B cell (primary cell): Measurements from ENCODE around the gene SIGLEC5. TPM values are rescaled to one million over a fixed set of nuclear protein-coding genes. Genes with fewer than 3 reads are reported as not detected.

Experiments
- ATAC-seq: fragments of 200-7000 bp; cut with Tn5 transposase; one replicate; pipeline ENCODE4 v1.10.0; 2021; ENCODE audit warnings: low read depth, mild to moderate bottlenecking, moderate number of reproducible peaks, moderate library complexity
- CTCF ChIA-PET: fragments of 350-600 bp; sonication (Branson Sonifier 250); formaldehyde crosslinking; loops from one replicate; lab custom pipeline; 2021; ENCODE audit warnings: antibody characterized with exemption, inconsistent platforms; lab: Charles Lee
- POLR2A ChIA-PET: fragments of 350-600 bp; sonication (Branson Sonifier 250); formaldehyde crosslinking; loops from one replicate; lab custom pipeline; 2021; ENCODE audit warnings: antibody characterized with exemption; lab: Charles Lee
- DNase-seq: peaks from one replicate; pipeline ENCODE4 v3.0.0; 2013
- H2AFZ ChIP-seq: 2 replicates; pipeline ENCODE4 v1.6.1; 2012; ENCODE audit warnings: mild to moderate bottlenecking, low read depth, low read length; ENCODE audit not compliant: insufficient read depth, poor library complexity, severe bottlenecking
- H3K27ac ChIP-seq, 2 donors: 1 replicate in 1 of 2; 2 replicates in 1 of 2; pipeline ENCODE4 v1.5.1; 2012 to 2013; ENCODE audit warnings: low read length in 2 of 2, mild to moderate bottlenecking in 2 of 2, moderate library complexity in 1 of 2
- H3K27me3 ChIP-seq, 4 experiments: fragments of 200-600 bp in 1 of 4; sonication (generic) in 1 of 4; replicated peaks in 1 of 4; 1 replicate in 2 of 4; 2 replicates in 2 of 4; pipeline versions ENCODE4 v1.6.1 to v1.7.0; 2013 to 2016; ENCODE audit warnings: low read length in 3 of 4, mild to moderate bottlenecking in 2 of 4, mixed read lengths in 1 of 4, moderate library complexity in 1 of 4; ENCODE audit not compliant: insufficient read depth in 4 of 4, control insufficient read depth in 3 of 4; ENCODE audit errors: control extremely low read depth in 1 of 4
- H3K36me3 ChIP-seq, 2 experiments: replicated peaks in 1 of 2; 1 replicate in 1 of 2; 2 replicates in 1 of 2; pipeline versions ENCODE4 v1.6.1 to v1.7.1; 2013; ENCODE audit warnings: low read length in 1 of 2; ENCODE audit not compliant: insufficient read depth in 2 of 2, control insufficient read depth in 1 of 2; ENCODE audit errors: control extremely low read depth in 1 of 2, extremely low read depth in 1 of 2
- H3K4me1 ChIP-seq, 2 donors: fragments of 200-600 bp in 1 of 2; sonication (generic) in 1 of 2; 1 replicate in 1 of 2; 2 replicates in 1 of 2; pipeline versions ENCODE4 v1.5.1 to v1.6.1; 2013 to 2017; ENCODE audit warnings: low read length in 2 of 2; ENCODE audit not compliant: control insufficient read depth in 2 of 2, insufficient read depth in 2 of 2
- H3K4me2 ChIP-seq: replicated peaks from 2 replicates; pipeline ENCODE3; 2012; ENCODE audit warnings: mild to moderate bottlenecking, low read depth, low read length; ENCODE audit not compliant: poor library complexity, severe bottlenecking
- H3K4me3 ChIP-seq, 5 experiments: fragments of 200-600 bp in 1 of 5; sonication (generic) in 1 of 5; 1 replicate in 3 of 5; 2 replicates in 2 of 5; pipeline versions ENCODE4 v1.5.1 to v1.7.0; 2011 to 2016; ENCODE audit warnings: low read length in 4 of 5, mild to moderate bottlenecking in 4 of 5, low read depth in 2 of 5, control low read depth in 1 of 5, moderate library complexity in 1 of 5; ENCODE audit not compliant: insufficient read depth in 1 of 5; ENCODE audit errors: control extremely low read depth in 1 of 5, extremely low read depth in 1 of 5
- H3K79me2 ChIP-seq: fragments of 200-600 bp; sonication (generic); one replicate; pipeline ENCODE4 v1.6.0; 2016; ENCODE audit warnings: low read length; ENCODE audit not compliant: control insufficient read depth, insufficient read depth
- H3K9ac ChIP-seq: fragments of 200-600 bp; sonication (generic); 2 replicates; pipeline ENCODE4 v1.6.1; 2017; ENCODE audit warnings: mild to moderate bottlenecking, low read length, moderate library complexity
- H3K9me3 ChIP-seq, 3 donors: one replicate each; pipeline versions ENCODE4 v1.6.1 to v1.7.1; 2013; ENCODE audit warnings: low read length in 2 of 3; ENCODE audit not compliant: control insufficient read depth in 2 of 3, insufficient read depth in 1 of 3; ENCODE audit errors: control extremely low read depth in 1 of 3
- H4K20me1 ChIP-seq: 2 replicates; pipeline ENCODE4 v1.6.0; 2012; ENCODE audit warnings: mild to moderate bottlenecking, low read length; ENCODE audit not compliant: insufficient read depth, control insufficient read depth, poor library complexity, severe bottlenecking
- H3K27ac Mint-ChIP-seq: one replicate; pipeline ENCODE4 v1.8.0; 2021; ENCODE audit warnings: mixed read lengths
- H3K27me3 Mint-ChIP-seq: one replicate; pipeline ENCODE4 v1.8.0; 2021; ENCODE audit warnings: mixed read lengths
- H3K4me1 Mint-ChIP-seq: one replicate; pipeline ENCODE4 v1.8.0; 2021; ENCODE audit warnings: mixed read lengths
- H3K4me3 Mint-ChIP-seq: one replicate; pipeline ENCODE4 v1.8.0; 2021; ENCODE audit warnings: mixed read lengths
- H3K9me3 Mint-ChIP-seq: one replicate; pipeline ENCODE4 v1.8.0; 2022; ENCODE audit warnings: mixed read lengths; ENCODE audit not compliant: insufficient read depth
- EZH2 ChIP-seq: IDR thresholded peaks from 2 replicates; pipeline ENCODE4 v1.6.1; 2012; ENCODE audit warnings: borderline replicate concordance, low read depth, mild to moderate bottlenecking, moderate library complexity, low read length; ENCODE audit not compliant: insufficient read depth, poor library complexity, severe bottlenecking
- WGBS: methylation state at CpG from one replicate; pipeline ENCODE4 v1.1.5; 2013; ENCODE audit warnings: missing lambda C conversion rate; ENCODE audit not compliant: insufficient coverage; 5-methylcytosine and 5-hydroxymethylcytosine counted together
- intact Hi-C: fragments of 100-400 bp; cut with micrococcal nuclease; formaldehyde crosslinking; loops from one replicate; pipeline ENCODE4 v1.10.0; 2022
- polyA plus RNA-seq: library from polyadenylated mRNA; depleted of rRNA; stranded (reverse); fragments of >200 nt; gene quantifications from 2 replicates; pipeline ENCODE4 v1.2.3, GENCODE V29; 2012
- total RNA-seq, 2 donors: library from RNA; stranded (reverse); fragments of 120-200 nt in 1 of 2; gene quantifications; 1 replicate in 1 of 2; 2 replicates in 1 of 2; pipeline versions ENCODE4 v1.2.3 to v1.2.4, GENCODE V29; 2013 to 2022
- TF ChIP-seq, protein P1 (sequence below): fragments of 200-600 bp; IDR thresholded peaks from one replicate; pipeline ENCODE4 v1.8.0; 2022; ENCODE audit warnings: antibody characterized with exemption, mild to moderate bottlenecking

Gene SIGLEC5
- total and polyA plus RNA-seq, 2 donors (not counting 1 experiment from before 2014, with no cell fraction given): 0.84 TPM; not detected in 1

DNA sequence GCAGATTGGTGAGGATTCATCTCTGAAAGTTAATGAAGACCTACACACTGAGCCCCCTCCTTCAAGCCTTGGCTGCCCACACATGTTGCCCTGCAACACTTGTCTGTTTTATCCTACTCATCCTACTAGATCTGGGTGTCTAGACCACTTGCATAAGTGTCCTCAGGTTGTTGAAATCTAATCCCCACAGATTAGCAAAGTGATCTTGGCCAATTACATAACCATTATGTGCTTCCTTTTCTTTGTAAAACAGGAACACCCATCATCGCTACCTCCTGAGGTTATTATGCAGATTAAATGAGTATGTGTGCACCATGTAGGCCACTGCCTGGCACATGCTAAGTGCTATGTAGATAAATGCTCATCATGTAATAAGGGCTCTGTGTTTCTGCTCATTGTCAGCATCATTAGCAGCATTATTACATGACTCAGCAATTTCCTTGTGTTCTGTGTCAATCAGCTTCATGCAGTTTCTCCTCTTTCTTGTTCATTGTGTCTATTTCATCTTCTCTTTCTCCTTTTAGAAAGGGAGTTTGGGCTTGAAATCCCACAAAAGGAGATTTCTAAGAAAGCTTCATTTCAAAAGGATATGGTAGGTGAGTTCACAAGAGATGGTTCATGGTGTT is 44.0 kb downstream of the SIGLEC5 start:
- no peaks in the 10 kb centered on the region for H3K4me1 Mint-ChIP-seq
- ATAC-seq: no peak
- Histone ChIP-seq H3K79me2 (no peaks in the 10 kb centered on the region), H3K9me3 (peaks cover 4 to 26% (median 22%) of the 10 kb centered on the region in 3 donors), H2AFZ (no peak overlapping the region), H3K4me3 (no peak overlapping the region), H4K20me1 (no peaks in the 10 kb centered on the region), H3K4me1 (no peaks in the 10 kb centered on the region), H3K4me2 (no peak overlapping the region), H3K27me3 (no peaks in the 10 kb centered on the region), H3K27ac (no peak overlapping the region), H3K9ac (no peak overlapping the region), H3K36me3 (peaks cover 27 to 56% of the 10 kb centered on the region in 2 experiments)
- ChIA-PET POLR2A (no interaction called here), CTCF (interaction anchor here (0.7 to 1.2 kb wide), 4 partner anchors 8 to 114 kb away, joined by 3 to 4 read pairs (median 3); no protein-coding TSS in a partner anchor)
- H3K9me3 Mint-ChIP-seq: peaks cover 7% of the 10 kb centered on the region
- intact Hi-C loops: no loop called here
- no peaks in the 10 kb centered on the region for H3K27me3 Mint-ChIP-seq
- no peak for TF ChIP-seq EZH2
- TF ChIP-seq, protein P1, sequence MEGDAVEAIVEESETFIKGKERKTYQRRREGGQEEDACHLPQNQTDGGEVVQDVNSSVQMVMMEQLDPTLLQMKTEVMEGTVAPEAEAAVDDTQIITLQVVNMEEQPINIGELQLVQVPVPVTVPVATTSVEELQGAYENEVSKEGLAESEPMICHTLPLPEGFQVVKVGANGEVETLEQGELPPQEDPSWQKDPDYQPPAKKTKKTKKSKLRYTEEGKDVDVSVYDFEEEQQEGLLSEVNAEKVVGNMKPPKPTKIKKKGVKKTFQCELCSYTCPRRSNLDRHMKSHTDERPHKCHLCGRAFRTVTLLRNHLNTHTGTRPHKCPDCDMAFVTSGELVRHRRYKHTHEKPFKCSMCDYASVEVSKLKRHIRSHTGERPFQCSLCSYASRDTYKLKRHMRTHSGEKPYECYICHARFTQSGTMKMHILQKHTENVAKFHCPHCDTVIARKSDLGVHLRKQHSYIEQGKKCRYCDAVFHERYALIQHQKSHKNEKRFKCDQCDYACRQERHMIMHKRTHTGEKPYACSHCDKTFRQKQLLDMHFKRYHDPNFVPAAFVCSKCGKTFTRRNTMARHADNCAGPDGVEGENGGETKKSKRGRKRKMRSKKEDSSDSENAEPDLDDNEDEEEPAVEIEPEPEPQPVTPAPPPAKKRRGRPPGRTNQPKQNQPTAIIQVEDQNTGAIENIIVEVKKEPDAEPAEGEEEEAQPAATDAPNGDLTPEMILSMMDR: no peak
- DNase-seq: no peak
- WGBS: no CpG with 5 or more reads among the region's 1 CpG
- H3K4me3 Mint-ChIP-seq: no peak overlapping the region
- H3K27ac Mint-ChIP-seq: no peak overlapping the region

DNA sequence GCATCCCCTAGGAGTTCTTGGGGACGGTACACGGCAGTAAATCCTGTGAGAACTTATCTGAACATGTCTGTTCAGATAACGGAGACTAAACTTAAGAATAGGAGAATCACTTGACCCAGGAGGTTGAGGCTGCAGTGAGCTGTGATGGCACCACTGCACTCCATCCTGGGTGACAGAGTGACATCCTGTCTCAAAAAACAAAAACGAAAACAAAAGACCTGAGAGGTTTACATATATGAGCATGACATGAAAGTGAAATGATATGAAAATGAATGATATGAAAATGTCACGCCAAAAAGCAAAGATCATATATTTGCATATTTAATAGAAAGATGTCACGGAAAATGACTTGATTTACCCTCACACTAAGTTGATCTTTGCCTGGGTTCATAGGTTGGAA is 53.4 kb downstream of the SIGLEC5 start:
- TF ChIP-seq, protein P1: no peak
- no peak for TF ChIP-seq EZH2
- Histone ChIP-seq H4K20me1 (no peaks in the 10 kb centered on the region), H3K36me3 (peaks cover 3 to 46% of the 10 kb centered on the region in 2 experiments), H3K4me3 (no peak overlapping the region), H3K9me3 (no peaks in the 10 kb centered on the region), H2AFZ (no peak overlapping the region), H3K4me1 (peaks cover 8 to 9% of the 10 kb centered on the region in 2 donors), H3K4me2 (no peak overlapping the region), H3K27me3 (no peaks in the 10 kb centered on the region), H3K9ac (no peak overlapping the region), H3K27ac (no peak overlapping the region), H3K79me2 (peaks cover 9% of the 10 kb centered on the region)
- no peaks in the 10 kb centered on the region for H3K9me3 Mint-ChIP-seq
- H3K27me3 Mint-ChIP-seq: no peaks in the 10 kb centered on the region
- no peak overlapping the region for H3K4me3 Mint-ChIP-seq
- ChIA-PET CTCF (interaction anchor here (0.7 to 0.9 kb wide), 2 partner anchors 104 to 134 kb away, joined by 3 to 5 read pairs; no protein-coding TSS in a partner anchor), POLR2A (no interaction called here)
- intact Hi-C loops: no loop called here
- no peak overlapping the region for H3K27ac Mint-ChIP-seq
- H3K4me1 Mint-ChIP-seq: peaks cover 29% of the 10 kb centered on the region
- 92% methylated on average over 2 of the region's 6 CpGs for WGBS
- no peak for DNase-seq
- ATAC-seq: no peak
